Cerebellar cortex (tissue), 1 donor: ENCODE data around the gene MINK1.

Source experiments
- DNase-seq: peaks from one replicate; pipeline ENCODE4 v3.0.0-alpha.2; 2015; ENCODE audit warnings: low spot score

The MINK1 gene

DNA sequence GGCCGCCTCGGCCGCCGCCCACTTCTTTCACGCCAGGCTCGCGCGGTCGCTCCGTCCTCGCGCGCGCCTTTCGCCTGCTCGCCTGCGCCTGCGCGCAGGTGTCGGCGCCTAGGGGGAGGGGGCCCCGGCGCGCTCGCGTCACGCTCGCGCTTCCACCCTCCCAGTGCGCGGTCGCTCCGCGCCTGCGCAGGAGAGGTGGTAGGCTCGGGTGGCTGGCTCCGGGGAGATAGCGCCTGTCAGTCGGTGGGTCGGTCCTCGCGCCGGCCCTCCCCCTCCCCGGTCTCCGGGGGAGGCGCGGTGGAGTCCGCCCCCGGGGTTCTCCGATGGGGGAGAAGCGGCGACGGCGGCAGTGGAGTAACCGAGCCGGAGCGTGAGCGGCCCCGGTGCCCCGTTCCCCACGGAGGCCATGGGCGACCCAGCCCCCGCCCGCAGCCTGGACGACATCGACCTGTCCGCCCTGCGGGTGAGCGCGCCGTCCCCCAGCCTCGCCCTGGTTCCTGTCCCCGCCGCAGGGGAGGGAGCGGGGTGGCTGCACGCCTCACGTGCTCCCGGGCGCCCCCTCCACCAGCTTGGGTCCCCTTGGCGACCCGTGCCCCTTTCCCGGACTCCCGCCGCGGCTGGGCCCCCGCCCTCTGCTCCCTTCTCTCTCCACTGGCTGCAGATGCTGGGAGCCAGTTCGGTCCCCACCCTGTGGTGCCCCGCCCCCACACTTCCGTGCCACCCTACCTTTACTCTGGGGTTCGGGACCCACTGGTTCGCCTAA, at the start of gene MINK1:
MINK1 (plus strand) TSS at position 163 of the 763 bp plus-strand sequence; CDS start at position 407, 244 bp downstream.
- peak; percentile 90 for DNase-seq

GRCh38 chr17:4785311-4786105, 47.6 kb upstream of the MINK1 start:
- DNase-seq: no peak

DNA sequence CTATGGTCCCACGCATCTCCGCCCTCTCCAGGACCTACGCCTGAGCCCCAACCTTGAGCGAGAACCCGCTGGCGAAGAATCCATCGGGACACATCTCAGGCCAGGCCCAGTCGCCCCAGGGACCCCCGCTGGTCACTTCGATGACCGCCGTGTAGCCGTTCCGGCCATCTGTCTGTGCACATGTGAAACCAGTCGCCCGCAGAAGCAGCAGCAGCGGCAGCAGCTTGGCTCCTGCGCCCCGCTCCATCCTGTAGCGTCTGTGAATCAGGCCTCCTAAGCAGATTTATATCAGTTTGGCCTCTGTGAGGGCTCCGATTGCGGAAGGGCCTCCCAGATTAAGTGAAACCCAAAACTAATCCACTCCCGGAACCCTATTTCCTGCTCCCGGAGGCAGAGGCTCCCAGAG, 47.0 kb upstream of the MINK1 start, which contains the start of gene VMO1:
VMO1 (minus strand) TSS at position 259 of the 406 bp plus-strand sequence; CDS start at position 247, 12 bp downstream.
- DNase-seq: no peak

DNA sequence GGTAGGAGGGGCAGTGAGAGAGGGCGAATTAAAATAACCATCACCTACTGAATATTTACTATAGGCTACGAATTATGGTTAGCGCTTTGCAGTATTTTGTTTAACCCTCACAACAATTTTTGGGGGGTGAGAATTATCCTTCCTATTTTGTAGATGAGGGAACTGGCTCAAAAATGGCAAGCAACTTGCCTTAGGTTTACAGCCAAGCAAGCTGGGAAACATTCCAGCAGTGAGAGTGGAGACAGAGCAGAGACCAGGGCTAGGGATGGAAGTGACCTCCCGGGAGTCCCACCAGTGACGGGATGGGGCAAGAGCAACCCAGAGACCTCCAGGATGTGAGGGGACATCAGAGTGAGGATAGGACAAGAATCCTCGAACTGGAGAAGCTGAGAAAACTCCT, 46.6 kb upstream of the MINK1 start:
- peak; percentile 50 for DNase-seq

GRCh38 chr17:4788159-4788806, 44.9 kb upstream of the MINK1 start:
- DNase-seq: no peak

GRCh38 chr17:4788807-4789700, 44.1 kb upstream of the MINK1 start, which contains the start of gene GLTPD2:
GLTPD2 (plus strand) TSS chr17:4788964; CDS start chr17:4789012, 48 bp downstream.
- no peak for DNase-seq

DNA sequence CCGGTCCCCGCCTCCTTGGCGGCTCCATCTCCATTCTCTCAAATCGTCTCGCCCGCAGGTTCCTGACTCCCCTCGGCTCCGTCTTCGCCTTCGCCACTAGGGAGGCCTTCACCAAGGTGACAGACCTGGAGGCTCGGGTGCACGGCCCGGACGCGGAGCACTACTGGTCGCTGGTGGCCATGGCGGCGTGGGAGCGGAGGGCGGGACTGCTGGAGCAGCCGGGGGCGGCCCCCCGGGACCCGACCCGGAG, 43.5 kb upstream of the MINK1 start:
- peak; percentile 36 for DNase-seq

DNA sequence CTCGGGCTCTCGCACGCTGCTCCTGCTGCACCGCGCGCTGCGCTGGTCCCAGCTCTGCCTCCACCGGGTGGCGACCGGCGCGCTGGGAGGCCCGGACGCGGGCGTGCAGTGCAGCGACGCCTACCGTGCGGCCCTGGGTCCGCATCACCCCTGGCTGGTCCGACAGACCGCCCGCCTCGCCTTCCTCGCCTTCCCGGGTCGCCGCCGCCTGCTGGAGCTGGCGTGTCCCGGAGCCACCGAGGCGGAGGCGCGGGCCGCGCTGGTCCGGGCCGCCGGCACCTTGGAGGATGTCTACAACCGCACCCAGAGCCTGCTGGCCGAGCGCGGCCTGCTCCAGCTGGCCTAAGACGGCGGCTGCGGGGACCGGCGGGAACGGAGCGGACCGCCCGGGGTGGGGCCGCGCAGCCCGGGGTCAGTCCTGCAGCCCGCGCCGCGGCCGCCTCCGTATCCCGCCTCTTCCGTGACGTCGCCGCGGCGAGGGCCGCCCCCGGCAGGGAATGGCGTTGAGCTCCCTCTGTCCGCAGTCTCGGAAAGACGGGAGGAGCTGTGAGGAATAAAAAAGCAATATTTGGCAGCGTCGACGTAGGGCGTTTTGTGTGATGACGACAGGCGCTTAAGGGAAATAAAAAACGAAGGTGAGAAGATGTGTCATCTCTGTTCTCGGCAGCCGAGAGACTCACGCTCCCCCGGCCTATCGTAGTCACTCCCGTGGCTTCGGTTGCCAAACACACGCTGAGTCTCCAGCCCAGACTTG, 43.0 kb upstream of the MINK1 start:
- peak; percentile 85 for DNase-seq

GRCh38 chr17:4790705-4791088, 42.4 kb upstream of the MINK1 start:
- DNase-seq: no peak

DNA sequence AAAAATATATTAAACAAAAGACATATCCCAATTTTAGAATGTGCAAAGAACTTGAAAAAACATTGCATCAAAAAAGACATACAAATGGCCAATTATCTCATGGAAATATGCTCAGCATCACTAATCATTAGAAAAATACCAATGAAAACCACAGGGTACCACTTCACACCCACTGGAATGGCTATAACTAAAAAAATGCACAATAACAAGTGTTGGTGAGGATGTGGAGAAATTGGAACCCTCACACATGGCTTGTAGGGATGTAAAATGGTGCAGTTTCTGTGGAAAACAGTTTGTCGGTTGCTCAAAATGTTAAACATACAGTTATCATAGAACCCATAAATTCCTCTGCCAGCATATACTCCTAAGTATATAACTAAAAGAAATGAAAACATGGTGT, 38.0 kb upstream of the MINK1 start:
- no peak for DNase-seq

DNA sequence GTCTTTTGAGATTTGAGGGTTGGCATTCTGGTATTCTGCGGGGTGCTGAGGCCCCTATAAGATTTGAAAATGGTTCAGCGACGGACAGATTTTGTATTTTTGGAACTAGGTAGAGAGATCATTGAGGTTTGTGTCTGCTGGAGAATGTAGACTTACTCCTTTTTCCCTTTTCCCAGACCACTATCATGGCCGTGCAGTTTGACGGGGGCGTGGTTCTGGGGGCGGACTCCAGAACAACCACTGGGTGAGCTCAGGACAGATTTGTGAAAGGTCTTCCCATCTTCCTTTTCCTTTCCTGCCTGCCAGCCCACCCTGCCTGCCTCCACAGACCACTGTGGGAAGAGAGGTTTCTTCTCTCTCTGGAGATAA, 36.6 kb upstream of the MINK1 start:
- peak; percentile 48 for DNase-seq

- DNase-seq: no peak
These were observed 32.5 kb upstream of the MINK1 start for GRCh38 chr17:4800462-4801196.

GRCh38 chr17:4802228-4802627, 30.9 kb upstream of the MINK1 start, which contains the start of gene C17orf114:
C17orf114 (minus strand) TSS chr17:4802328.
- DNase-seq: no peak

DNA sequence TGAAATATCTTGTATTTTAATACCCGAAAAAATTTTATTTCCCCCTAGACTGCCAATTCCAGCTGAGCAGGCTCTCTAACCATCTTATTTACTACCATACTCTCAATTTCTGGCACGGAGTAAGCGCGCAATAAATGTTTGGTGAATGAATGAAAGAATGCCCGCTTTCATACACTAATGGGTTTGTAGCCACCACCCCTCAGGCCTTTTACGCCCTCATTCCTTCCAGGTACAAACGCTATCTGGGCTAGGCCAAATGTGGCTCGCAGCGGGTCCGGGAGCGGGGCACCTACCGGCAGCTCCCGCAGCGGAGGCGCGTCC, 26.7 kb upstream of the MINK1 start:
- no peak for DNase-seq

GRCh38 chr17:4806777-4807604, 26.1 kb upstream of the MINK1 start, which contains the start of gene PLD2:
PLD2 (plus strand) TSS chr17:4807152; CDS start chr17:4807773, 621 bp downstream.
- DNase-seq: peak; percentile 73

GRCh38 chr17:4807605-4808377, 25.3 kb upstream of the MINK1 start:
- no peak for DNase-seq

GRCh38 chr17:4808378-4808767, 24.8 kb upstream of the MINK1 start:
- DNase-seq: peak; percentile 61

DNA sequence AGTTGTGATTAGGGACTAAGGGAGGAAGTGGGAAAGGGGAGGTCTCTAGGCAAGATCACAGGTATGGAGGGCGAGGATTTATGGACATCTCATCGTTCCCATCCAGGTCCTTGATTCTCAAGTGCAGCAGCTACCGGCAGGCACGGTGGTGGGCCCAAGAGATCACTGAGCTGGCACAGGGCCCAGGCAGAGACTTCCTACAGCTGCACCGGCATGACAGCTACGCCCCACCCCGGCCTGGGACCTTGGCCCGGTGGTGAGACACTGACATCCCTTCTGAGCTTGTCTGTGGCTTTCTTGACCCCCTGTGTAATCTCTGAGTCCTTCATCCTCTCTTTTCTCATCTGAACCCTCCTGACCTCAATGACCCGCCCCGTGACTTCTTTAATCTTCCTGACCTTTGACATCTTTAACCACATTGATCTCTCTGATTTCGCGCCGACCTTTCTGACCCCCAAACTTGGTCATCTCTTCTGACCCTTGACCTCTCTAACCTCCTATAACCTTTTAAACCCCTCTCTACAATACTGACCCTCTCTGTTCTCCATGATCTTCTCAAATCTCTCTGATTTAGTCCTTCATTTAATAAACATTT, 22.3 kb upstream of the MINK1 start:
- no peak for DNase-seq
